H1 (cell line): Measurements from ENCODE around the gene ZSCAN5A. TPM values are rescaled to one million over a fixed set of nuclear protein-coding genes. Genes with fewer than 3 reads are reported as not detected.

Experiments used
- CHD7 ChIP-seq: fragments of 300-600 bp; sonication (generic); IDR thresholded peaks from 2 replicates; pipeline ENCODE4 v1.7.1; 2012; ENCODE audit warnings: low read length, moderate library complexity, mild to moderate bottlenecking, inconsistent platforms; ENCODE audit not compliant: insufficient replicate concordance
- FOSL1 ChIP-seq: IDR thresholded peaks from 2 replicates; pipeline ENCODE4 v1.6.1; 2011; ENCODE audit warnings: mild to moderate bottlenecking, low read depth, low read length, moderate library complexity; ENCODE audit not compliant: insufficient read depth
- GABPA ChIP-seq: IDR thresholded peaks from 2 replicates; pipeline ENCODE4 v1.6.1; 2011; ENCODE audit warnings: mild to moderate bottlenecking, low read length, moderate library complexity, borderline replicate concordance; ENCODE audit not compliant: insufficient read depth
- SP1 ChIP-seq: IDR thresholded peaks from 2 replicates; pipeline ENCODE4 v1.6.1; 2011; ENCODE audit warnings: low read depth, low read length
- SUZ12 ChIP-seq: fragments of 200-600 bp; sonication (generic); IDR thresholded peaks from 2 replicates; pipeline ENCODE4 v1.6.1; 2012; ENCODE audit warnings: mild to moderate bottlenecking, inconsistent platforms, low read length, moderate library complexity, mixed read lengths
- polyA plus RNA-seq, 7 experiments: library from polyadenylated mRNA; depleted of rRNA in 3 of 7; stranded (reverse) in 5 of 7; unstranded in 2 of 7; fragments of >200 nt in 5 of 7; fragments of 200-250 nt in 2 of 7; gene quantifications; 1 replicate in 5 of 7; 2 replicates in 1 of 7; 4 replicates in 1 of 7; pipeline versions ENCODE4 v1.2.1 to v1.2.3, GENCODE V29; 2011 to 2013; ENCODE audit warnings: missing spikeins in 2 of 7, mixed read lengths in 2 of 7
- total RNA-seq: library from RNA; stranded (reverse); fragmentation: NEBNext Ultra II Directional; extraction: Animal tissue kit (Norgen Biotek cat#: 25700); gene quantifications from 2 replicates; pipeline ENCODE4 v1.2.1, GENCODE V29; 2021

ZSCAN5A gene
- total and polyA plus RNA-seq, 2 of the 8 experiments (the other 6 are each of a cell fraction or from before 2014, with no cell fraction given): 8.6 to 11.0 TPM

- TF ChIP-seq CHD7: no peak
- no peak for TF ChIP-seq GABPA
- no peak for TF ChIP-seq FOSL1
- no peak for TF ChIP-seq SUZ12
- TF ChIP-seq SP1: no peak
These were observed 4.2 kb downstream of the ZSCAN5A start (continued) for GRCh38 chr19:56310462-56310861.
